IMR-90 (cell line): ENCODE results near the gene PTGR1. TPM values are rescaled to one million over a fixed set of nuclear protein-coding genes. Genes with fewer than 3 reads are reported as not detected.

Source experiments
- ATAC-seq: fragments of 200-7000 bp; cut with Tn5 transposase; 2 replicates; pipeline ENCODE4 v1.9.1; 2020; ENCODE audit warnings: low read depth, mild to moderate bottlenecking, moderate library complexity
- BruUV-seq: library from RNA; stranded (reverse); fragments of 400-500 nt; replicated peaks from 2 replicates; lab custom pipeline; 2021; lab: Mats Ljungman, UMichigan
- CTCF ChIA-PET: fragments of 300-600 bp; formaldehyde crosslinking; extraction: SDS; loops from one replicate; lab custom pipeline; 2021; ENCODE audit warnings: antibody characterized with exemption; lab: Yijun Ruan, JAX
- POLR2A ChIA-PET: fragments of 300-600 bp; sonication (Branson Sonifier 250); formaldehyde crosslinking; loops from one replicate; lab custom pipeline; 2022; ENCODE audit warnings: antibody characterized with exemption; ENCODE audit not compliant: unreplicated experiment; lab: Charles Lee
- DNase-seq: peaks from one replicate; pipeline ENCODE4 v3.0.0; 2013
- H2AFZ ChIP-seq: replicated peaks from 2 replicates; pipeline ENCODE3; 2013; ENCODE audit warnings: low read length, mild to moderate bottlenecking; ENCODE audit not compliant: poor library complexity
- H2AK5ac ChIP-seq: 2 replicates; pipeline ENCODE4 v1.6.1; 2013; ENCODE audit warnings: low read depth, low read length, inconsistent platforms
- H2AK9ac ChIP-seq: replicated peaks from 2 replicates; pipeline ENCODE3; 2013; ENCODE audit warnings: mild to moderate bottlenecking, low read depth, low read length, moderate library complexity; ENCODE audit not compliant: poor library complexity
- H2BK120ac ChIP-seq: 2 replicates; pipeline ENCODE4 v1.6.1; 2013; ENCODE audit warnings: low read depth, low read length, inconsistent platforms
- H2BK15ac ChIP-seq: 3 replicates; pipeline ENCODE4 v1.6.1; 2013; ENCODE audit warnings: low read depth, low read length, inconsistent platforms
- H2BK20ac ChIP-seq: 2 replicates; pipeline ENCODE4 v1.6.1; 2013; ENCODE audit warnings: low read depth, mild to moderate bottlenecking, inconsistent platforms, low read length, moderate library complexity
- H2BK5ac ChIP-seq: 2 replicates; pipeline ENCODE4 v1.6.1; 2013; ENCODE audit warnings: mild to moderate bottlenecking, low read depth, low read length, inconsistent platforms; ENCODE audit not compliant: poor library complexity, severe bottlenecking
- H3K14ac ChIP-seq: replicated peaks from 2 replicates; pipeline ENCODE4 v1.6.1; 2013; ENCODE audit warnings: low read depth, low read length, inconsistent platforms
- H3K18ac ChIP-seq: 2 replicates; pipeline ENCODE4 v1.6.1; 2013; ENCODE audit warnings: low read depth, low read length, control low read depth
- H3K23ac ChIP-seq: 2 replicates; pipeline ENCODE4 v1.6.1; 2013; ENCODE audit warnings: low read depth, low read length, inconsistent platforms
- H3K27ac ChIP-seq: 2 replicates; pipeline ENCODE4 v1.5.1; 2013; ENCODE audit warnings: mild to moderate bottlenecking, control low read depth, low read length; ENCODE audit not compliant: insufficient read depth
- H3K27me3 ChIP-seq: 2 replicates; pipeline ENCODE4 v1.6.1; 2013; ENCODE audit warnings: low read length; ENCODE audit not compliant: control insufficient read depth, insufficient read depth
- H3K36me3 ChIP-seq: 2 replicates; pipeline ENCODE4 v1.6.1; 2013; ENCODE audit warnings: low read length, mixed read lengths; ENCODE audit not compliant: control insufficient read depth, insufficient read depth
- H3K4ac ChIP-seq: 2 replicates; pipeline ENCODE4 v1.6.1; 2013; ENCODE audit warnings: low read depth, low read length, inconsistent platforms
- H3K4me1 ChIP-seq: 2 replicates; pipeline ENCODE4 v1.6.1; 2013; ENCODE audit warnings: low read length, mixed read lengths; ENCODE audit not compliant: control insufficient read depth, insufficient read depth
- H3K4me2 ChIP-seq: 2 replicates; pipeline ENCODE4 v1.6.1; 2013; ENCODE audit warnings: low read depth, mild to moderate bottlenecking, control low read depth, low read length, moderate library complexity
- H3K4me3 ChIP-seq: 2 replicates; pipeline ENCODE4 v1.5.1; 2013; ENCODE audit warnings: low read depth, mild to moderate bottlenecking, control low read depth, low read length, moderate library complexity; ENCODE audit not compliant: insufficient read depth
- H3K56ac ChIP-seq: 2 replicates; pipeline ENCODE4 v1.6.1; 2013; ENCODE audit warnings: low read length, inconsistent platforms; ENCODE audit not compliant: insufficient read depth; ENCODE audit errors: extremely low read depth
- H3K79me1 ChIP-seq, 2 experiments: 2 replicates each; pipeline ENCODE4 v1.6.1; 2013; ENCODE audit warnings: low read length in 2 of 2, inconsistent platforms in 1 of 2, low read depth in 1 of 2
- H3K9ac ChIP-seq: 2 replicates; pipeline ENCODE4 v1.6.1; 2013; ENCODE audit warnings: low read depth, low read length, control low read depth
- H3K9me1 ChIP-seq: 2 replicates; pipeline ENCODE4 v1.6.1; 2013; ENCODE audit warnings: low read length, inconsistent platforms; ENCODE audit not compliant: insufficient read depth
- H3K9me3 ChIP-seq: 2 replicates; pipeline ENCODE4 v1.6.1; 2013; ENCODE audit warnings: low read length; ENCODE audit not compliant: control insufficient read depth, insufficient read depth
- H4K20me1 ChIP-seq: 2 replicates; pipeline ENCODE4 v1.6.1; 2013; ENCODE audit warnings: low read length, inconsistent platforms; ENCODE audit not compliant: insufficient read depth
- H4K5ac ChIP-seq: 2 replicates; pipeline ENCODE4 v1.6.1; 2013; ENCODE audit warnings: mild to moderate bottlenecking, low read depth, low read length, control low read depth
- H4K8ac ChIP-seq, 2 experiments: 2 replicates each; pipeline ENCODE4 v1.6.1; 2013; ENCODE audit warnings: low read depth in 2 of 2, low read length in 2 of 2, control low read depth in 1 of 2, inconsistent platforms in 1 of 2
- H4K91ac ChIP-seq: 2 replicates; pipeline ENCODE4 v1.6.1; 2013; ENCODE audit warnings: low read depth, low read length, inconsistent platforms; ENCODE audit not compliant: insufficient read depth
- BHLHE40 ChIP-seq: fragments of 150-350 bp; IDR thresholded peaks from 2 replicates; pipeline ENCODE4 v1.6.1; 2016; ENCODE audit warnings: mild to moderate bottlenecking, low read depth, low read length
- CEBPB ChIP-seq: IDR thresholded peaks from 2 replicates; pipeline ENCODE4 v1.6.1; 2012; ENCODE audit warnings: low read depth, low read length, improper control_type of control experiment
- CHD1 ChIP-seq: IDR thresholded peaks from 2 replicates; pipeline ENCODE4 v1.6.1; 2012; ENCODE audit warnings: low read depth, low read length, improper control_type of control experiment
- CTCF ChIP-seq: conservative IDR thresholded peaks from 2 replicates; pipeline ENCODE4 v1.5.1; 2012; ENCODE audit warnings: mild to moderate bottlenecking, low read depth, low read length, improper control_type of control experiment
- FOS ChIP-seq: fragments of 150-350 bp; IDR thresholded peaks from 2 replicates; pipeline ENCODE4 v1.6.1; 2016; ENCODE audit warnings: low read depth, low read length
- MAFK ChIP-seq: IDR thresholded peaks from 2 replicates; pipeline ENCODE4 v1.6.1; 2012; ENCODE audit warnings: low read depth, low read length, improper control_type of control experiment
- MAZ ChIP-seq: IDR thresholded peaks from 2 replicates; pipeline ENCODE4 v1.6.1; 2012; ENCODE audit warnings: low read depth, mild to moderate bottlenecking, low read length, improper control_type of control experiment, moderate library complexity, borderline replicate concordance
- MXI1 ChIP-seq: IDR thresholded peaks from 2 replicates; pipeline ENCODE4 v1.6.1; 2012; ENCODE audit warnings: low read depth, mild to moderate bottlenecking, low read length, moderate library complexity, borderline replicate concordance
- NFE2L2 ChIP-seq: fragments of 150-350 bp; IDR thresholded peaks from 2 replicates; pipeline ENCODE4 v1.6.1; 2016; ENCODE audit warnings: low read depth, mild to moderate bottlenecking, low read length
- POLR2A ChIP-seq: IDR thresholded peaks from 2 replicates; pipeline ENCODE4 v1.6.1; 2012; ENCODE audit warnings: mild to moderate bottlenecking, low read depth, low read length
- RAD21 ChIP-seq: IDR thresholded peaks from 2 replicates; pipeline ENCODE4 v1.6.1; 2012; ENCODE audit warnings: low read length, improper control_type of control experiment
- RCOR1 ChIP-seq: IDR thresholded peaks from 2 replicates; pipeline ENCODE4 v1.6.1; 2012; ENCODE audit warnings: mild to moderate bottlenecking, low read length, improper control_type of control experiment; ENCODE audit not compliant: insufficient replicate concordance
- RFX5 ChIP-seq: IDR thresholded peaks from 2 replicates; pipeline ENCODE4 v1.8.0; 2012; ENCODE audit warnings: low read depth, mild to moderate bottlenecking, low read length, moderate library complexity
- SMC3 ChIP-seq: fragments of 150-350 bp; IDR thresholded peaks from 2 replicates; pipeline ENCODE4 v1.6.1; 2016; ENCODE audit warnings: low read depth, mild to moderate bottlenecking, antibody characterized with exemption, low read length, moderate library complexity
- USF2 ChIP-seq: fragments of 150-350 bp; IDR thresholded peaks from 2 replicates; pipeline ENCODE4 v1.6.1; 2017; ENCODE audit warnings: mild to moderate bottlenecking, antibody characterized with exemption, low read length, low read depth
- WGBS, 2 experiments: methylation state at CpG; one replicate each; pipeline versions ENCODE4 v1.1.5 to v1.1.7; 2013; ENCODE audit warnings: missing lambda C conversion rate in 2 of 2; ENCODE audit not compliant: insufficient read length in 1 of 2; ENCODE audit errors: extremely low coverage in 2 of 2; 5-methylcytosine and 5-hydroxymethylcytosine counted together
- dilution Hi-C: fragments of 300-500 bp; cut with HindIII; formaldehyde crosslinking; loops from one replicate; pipeline ENCODE4 v1.14.3; 2018; ENCODE audit warnings: low sequenced_read_pairs; ENCODE audit not compliant: unreplicated experiment
- in situ Hi-C: fragments of 300-500 bp; cut with MboI; formaldehyde crosslinking; loops from 3 replicates; pipeline ENCODE4 v1.14.3; 2019; ENCODE audit warnings: low sequenced_read_pairs, inconsistent platforms, mixed read lengths
- intact Hi-C: fragments of 100-400 bp; cut with micrococcal nuclease; formaldehyde crosslinking; loops from 2 replicates; pipeline ENCODE4 v1.10.0; 2022
- polyA plus RNA-seq, 3 experiments: library from polyadenylated mRNA; depleted of rRNA; stranded (reverse); fragments of >200 nt; gene quantifications; 2 replicates each; pipeline ENCODE4 v1.2.3, GENCODE V29; 2012; ENCODE audit warnings: low replicate concordance in 1 of 3
- total RNA-seq: library from RNA; depleted of rRNA; stranded (reverse); fragments of >200 nt; gene quantifications from 2 replicates; pipeline ENCODE4 v1.2.3, GENCODE V29; 2012
- TF ChIP-seq, protein P1 (sequence below): fragments of 150-350 bp; IDR thresholded peaks from 2 replicates; pipeline ENCODE4 v1.6.1; 2016; ENCODE audit warnings: low read depth, mild to moderate bottlenecking, low read length, moderate library complexity, borderline replicate concordance

Gene PTGR1
- total and polyA plus RNA-seq, 2 of the 4 experiments (the other 2 are of a cell fraction), result 45.9 to 72.7 TPM

GRCh38 chr9:111548623-111549022, 50.8 kb downstream of the PTGR1 start:
- Histone ChIP-seq H3K56ac (no peak overlapping the region), H3K27ac (no peak overlapping the region), H2AFZ (no peak overlapping the region), H2BK15ac (no peak overlapping the region), H2AK9ac (no peak overlapping the region), H2AK5ac (no peak overlapping the region), H3K9ac (no peak overlapping the region), H2BK5ac (no peak overlapping the region), H3K9me1 (no peaks in the 10 kb centered on the region), H3K23ac (no peak overlapping the region), H3K4me2 (no peak overlapping the region), H4K91ac (no peak overlapping the region), H3K4ac (no peak overlapping the region), H4K8ac (no peak overlapping the region), H3K27me3 (no peaks in the 10 kb centered on the region), H3K18ac (no peak overlapping the region), H2BK20ac (no peak overlapping the region), H3K9me3 (peaks cover 57% of the 10 kb centered on the region), H4K20me1 (no peaks in the 10 kb centered on the region), H2BK120ac (no peak overlapping the region), H3K14ac (no peak overlapping the region), H4K5ac (no peak overlapping the region), H3K4me1 (no peaks in the 10 kb centered on the region), H3K79me1 (no peaks in the 10 kb centered on the region), H3K4me3 (no peak overlapping the region), H3K36me3 (no peaks in the 10 kb centered on the region)
- POLR2A ChIA-PET, result no interaction called here
- dilution Hi-C loops, result no loop called here
- intact Hi-C loops, result no loop called here
- TF ChIP-seq NFE2L2, result no peak
- TF ChIP-seq FOS, result no peak
- no peak for TF ChIP-seq RFX5
- no peak for TF ChIP-seq SMC3
- TF ChIP-seq, protein P1, sequence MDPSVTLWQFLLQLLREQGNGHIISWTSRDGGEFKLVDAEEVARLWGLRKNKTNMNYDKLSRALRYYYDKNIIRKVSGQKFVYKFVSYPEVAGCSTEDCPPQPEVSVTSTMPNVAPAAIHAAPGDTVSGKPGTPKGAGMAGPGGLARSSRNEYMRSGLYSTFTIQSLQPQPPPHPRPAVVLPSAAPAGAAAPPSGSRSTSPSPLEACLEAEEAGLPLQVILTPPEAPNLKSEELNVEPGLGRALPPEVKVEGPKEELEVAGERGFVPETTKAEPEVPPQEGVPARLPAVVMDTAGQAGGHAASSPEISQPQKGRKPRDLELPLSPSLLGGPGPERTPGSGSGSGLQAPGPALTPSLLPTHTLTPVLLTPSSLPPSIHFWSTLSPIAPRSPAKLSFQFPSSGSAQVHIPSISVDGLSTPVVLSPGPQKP, result no peak
- TF ChIP-seq CHD1, result no peak
- TF ChIP-seq USF2, result no peak
- no peak for TF ChIP-seq MAFK
- no peak for TF ChIP-seq RCOR1
- TF ChIP-seq RAD21, result no peak
- no peak for TF ChIP-seq BHLHE40
- TF ChIP-seq POLR2A, result no peak
- TF ChIP-seq MAZ, result no peak
- no peak for TF ChIP-seq CEBPB
- TF ChIP-seq CTCF, result no peak
- TF ChIP-seq MXI1, result no peak
- no CpG with 5 or more reads among the region's 2 CpGs for WGBS, 2 experiments
- in situ Hi-C loops, result no loop called here
- ATAC-seq (no peak), DNase-seq (no peak)
- CTCF ChIA-PET, result interaction anchor here (0.6 kb wide), 1 partner anchor 102 kb away, joined by 3 read pairs; no protein-coding TSS in a partner anchor
- BruUV-seq, result no TSS peak
